Gastroesophageal sphincter (tissue), 3 donors: Measurements from ENCODE around the gene CYP1A2.

Experiments used
- EP300 ChIP-seq: sonication (generic); formaldehyde crosslinking; IDR thresholded peaks from one replicate; pipeline ENCODE4 v1.6.1; 2017; ENCODE audit warnings: antibody characterized with exemption, mild to moderate bottlenecking
- POLR2A ChIP-seq, 2 donors: fragments of 450-650 bp; IDR thresholded peaks; one replicate each; pipeline ENCODE4 v1.6.1; 2017; ENCODE audit warnings: antibody characterized with exemption in 2 of 2, mild to moderate bottlenecking in 2 of 2, moderate library complexity in 1 of 2
- POLR2AphosphoS5 ChIP-seq: sonication (generic); formaldehyde crosslinking; IDR thresholded peaks from one replicate; pipeline ENCODE4 v1.6.1; 2017; ENCODE audit warnings: antibody characterized with exemption
- TF ChIP-seq, protein P1 (sequence below), 4 experiments: fragments of 200-600 bp in 2 of 4; fragments of 450-650 bp in 2 of 4; sonication (generic) in 1 of 4; IDR thresholded peaks; one replicate each; pipeline ENCODE4 v1.5.1; 2017 to 2019; ENCODE audit warnings: antibody characterized with exemption in 4 of 4, mild to moderate bottlenecking in 2 of 4, moderate library complexity in 2 of 4

DNA sequence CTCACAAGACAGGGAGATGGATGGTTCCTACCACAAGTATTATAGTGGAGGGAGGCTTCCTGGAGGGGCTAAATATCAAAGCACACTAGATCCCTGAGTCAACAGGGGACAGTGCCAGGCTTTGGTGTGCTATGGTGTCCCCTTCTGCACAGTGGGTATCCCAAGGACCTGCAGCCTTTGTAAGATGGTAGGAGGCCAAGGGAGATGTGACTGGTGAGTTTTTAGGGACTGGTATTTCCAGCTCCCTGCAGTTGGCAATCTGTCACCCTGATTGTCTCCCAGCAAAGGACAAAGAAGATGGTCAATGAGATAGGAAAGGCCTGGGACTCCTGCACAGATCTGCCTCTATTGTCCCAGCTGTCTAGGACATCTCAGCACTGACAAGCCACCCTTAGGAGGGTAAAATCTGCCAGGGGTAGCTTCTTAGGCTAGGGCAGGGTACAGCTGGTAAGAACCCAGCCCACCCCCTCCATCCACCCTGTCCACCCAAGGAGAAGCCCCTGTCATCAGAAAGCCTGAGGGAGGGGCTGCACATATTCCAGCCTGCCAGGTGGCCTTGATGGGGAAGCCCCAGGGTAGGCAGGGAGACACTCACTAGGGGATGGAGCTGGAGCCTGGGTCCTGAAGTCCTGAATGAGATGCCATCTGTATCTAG, 23.9 kb upstream of the CYP1A2 start:
- TF ChIP-seq POLR2AphosphoS5 (no peak), EP300 (no peak), POLR2A (IDR thresholded peaks at IDR 0.05) (no peak)
- TF ChIP-seq, protein P1, sequence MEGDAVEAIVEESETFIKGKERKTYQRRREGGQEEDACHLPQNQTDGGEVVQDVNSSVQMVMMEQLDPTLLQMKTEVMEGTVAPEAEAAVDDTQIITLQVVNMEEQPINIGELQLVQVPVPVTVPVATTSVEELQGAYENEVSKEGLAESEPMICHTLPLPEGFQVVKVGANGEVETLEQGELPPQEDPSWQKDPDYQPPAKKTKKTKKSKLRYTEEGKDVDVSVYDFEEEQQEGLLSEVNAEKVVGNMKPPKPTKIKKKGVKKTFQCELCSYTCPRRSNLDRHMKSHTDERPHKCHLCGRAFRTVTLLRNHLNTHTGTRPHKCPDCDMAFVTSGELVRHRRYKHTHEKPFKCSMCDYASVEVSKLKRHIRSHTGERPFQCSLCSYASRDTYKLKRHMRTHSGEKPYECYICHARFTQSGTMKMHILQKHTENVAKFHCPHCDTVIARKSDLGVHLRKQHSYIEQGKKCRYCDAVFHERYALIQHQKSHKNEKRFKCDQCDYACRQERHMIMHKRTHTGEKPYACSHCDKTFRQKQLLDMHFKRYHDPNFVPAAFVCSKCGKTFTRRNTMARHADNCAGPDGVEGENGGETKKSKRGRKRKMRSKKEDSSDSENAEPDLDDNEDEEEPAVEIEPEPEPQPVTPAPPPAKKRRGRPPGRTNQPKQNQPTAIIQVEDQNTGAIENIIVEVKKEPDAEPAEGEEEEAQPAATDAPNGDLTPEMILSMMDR (IDR thresholded peaks at IDR 0.05) = no peak
